Heart left ventricle (tissue), 16 donors: ENCODE results near the gene BAIAP2L2. TPM values are rescaled to one million over a fixed set of nuclear protein-coding genes. Genes with fewer than 3 reads are reported as not detected.

Experiments
- ATAC-seq, 4 donors: fragments of 200-7000 bp; cut with Tn5 transposase; one replicate each; pipeline ENCODE4 v1.9.1; 2020 to 2022; ENCODE audit warnings: moderate library complexity in 4 of 4, mild to moderate bottlenecking in 3 of 4, moderate number of reproducible peaks in 1 of 4
- DNase-seq, 5 donors: peaks; one replicate each; pipeline ENCODE4 v3.0.0-alpha.2; 2020
- H3K27ac ChIP-seq, 12 donors: fragments of 200-600 bp; sonication (generic) in 4 of 12; one replicate each; pipeline versions ENCODE4 v1.5.0 to v1.8.0; 2016 to 2022; ENCODE audit warnings: mild to moderate bottlenecking in 2 of 12
- H3K27me3 ChIP-seq, 9 donors: fragments of 200-600 bp; sonication (generic) in 2 of 9; one replicate each; pipeline versions ENCODE4 v1.5.1 to v1.8.0; 2016 to 2022; ENCODE audit warnings: mild to moderate bottlenecking in 3 of 9
- H3K36me3 ChIP-seq, 9 donors: fragments of 200-600 bp; sonication (generic) in 2 of 9; one replicate each; pipeline versions ENCODE4 v1.5.0 to v1.8.0; 2018 to 2022; ENCODE audit warnings: mild to moderate bottlenecking in 2 of 9
- H3K4me1 ChIP-seq, 12 donors: fragments of 200-600 bp; sonication (generic) in 4 of 12; one replicate each; pipeline versions ENCODE4 v1.5.0 to v1.8.0; 2016 to 2022; ENCODE audit warnings: mild to moderate bottlenecking in 3 of 12
- H3K4me3 ChIP-seq, 12 donors: fragments of 200-600 bp; sonication (generic) in 4 of 12; one replicate each; pipeline versions ENCODE4 v1.5.0 to v1.8.0; 2017 to 2022; ENCODE audit warnings: mild to moderate bottlenecking in 9 of 12, moderate library complexity in 4 of 12
- H3K9me3 ChIP-seq, 12 donors: fragments of 200-600 bp; sonication (generic) in 4 of 12; one replicate each; pipeline versions ENCODE4 v1.5.0 to v1.8.0; 2016 to 2022; ENCODE audit warnings: mild to moderate bottlenecking in 1 of 12
- POLR2A ChIP-seq, 2 donors: fragments of 450-650 bp; IDR thresholded peaks; one replicate each; pipeline ENCODE4 v1.6.1; 2017; ENCODE audit warnings: antibody characterized with exemption in 2 of 2, mild to moderate bottlenecking in 2 of 2, moderate library complexity in 2 of 2
- whole genome bisulfite sequencing, 4 donors: extraction: QIAGEN DNeasy Blood & Tissue Kit in 2 of 4; methylation state at CpG; one replicate each; pipeline versions ENCODE4 v1.1.5 to v1.1.7; 2013 to 2018; 5-methylcytosine and 5-hydroxymethylcytosine counted together
- intact Hi-C, 10 donors: fragments of 100-400 bp; cut with DNase I; formaldehyde crosslinking; loops; one replicate each; pipeline versions ENCODE4 v1.11.1 to v1.14.2; 2022
- polyA plus RNA-seq, 2 donors: library from polyadenylated mRNA; stranded (reverse); fragments of 200-250 nt; gene quantifications; one replicate each; pipeline ENCODE4 v1.2.3, GENCODE V29; 2013
- total RNA-seq, 9 donors: library from RNA; depleted of rRNA in 2 of 9; stranded (reverse); fragments of >200 nt in 2 of 9; fragmentation: NEBNext Ultra II Directional in 3 of 9; extraction: Animal tissue kit (Norgen Biotek cat#: 25700) in 3 of 9; gene quantifications; one replicate each; pipeline versions ENCODE4 v1.1.0 to v1.2.4, GENCODE V29; 2016 to 2023
- TF ChIP-seq, protein P1 (sequence below), 12 donors: fragments of 200-600 bp; sonication (generic) in 4 of 12; IDR thresholded peaks; one replicate each; pipeline versions ENCODE4 v1.5.0 to v1.8.0; 2018 to 2022; ENCODE audit warnings: antibody characterized with exemption in 12 of 12, mild to moderate bottlenecking in 5 of 12
- donor health status: ischemic (EF 13 %, LVEDD 7.1; RV severe dilation, severe dysfunction).
- donor health status: healthy with polysubstance abuse.
- donor health status: DM: no; HTN: yes; CAD: no.
- donor health status: DM: no; HTN: no; CAD: no.
- donor health status: ischemic (EF 25% LVEDD 6.9; RV normal size, moderate dysfunction).
- donor health status: ischemic (EF 25% LVEDD 5.7; RV mildly dilated, moderate dysfunction).
- donor health status: healthy.
- donor health status: DM: yes; HTN: yes; CAD: no.
- donor health status: ischemic (EF 35%, LVEDD 5.7; RV mildly dilated, moderate dysfunction).
- donor health status: nonischemic (EF 11% LVEDD 7.7; RV severe dilation, severe dysfunction).
- donor health status: DM: yes; HTN: yes; CAD: no.
- donor health status: PGD.
- donor health status: ischemic (EF 29% LVEDD 5.4; RV normal size, mild dysfunction).
- donor health status: nonischemic (EF 23%, LVEDD 6.1; RV moderate dilation, normal function).

Gene BAIAP2L2
- total and polyA plus RNA-seq, 11 donors = 0.09 to 0.30 (median 0.22) TPM; not detected in 1

DNA sequence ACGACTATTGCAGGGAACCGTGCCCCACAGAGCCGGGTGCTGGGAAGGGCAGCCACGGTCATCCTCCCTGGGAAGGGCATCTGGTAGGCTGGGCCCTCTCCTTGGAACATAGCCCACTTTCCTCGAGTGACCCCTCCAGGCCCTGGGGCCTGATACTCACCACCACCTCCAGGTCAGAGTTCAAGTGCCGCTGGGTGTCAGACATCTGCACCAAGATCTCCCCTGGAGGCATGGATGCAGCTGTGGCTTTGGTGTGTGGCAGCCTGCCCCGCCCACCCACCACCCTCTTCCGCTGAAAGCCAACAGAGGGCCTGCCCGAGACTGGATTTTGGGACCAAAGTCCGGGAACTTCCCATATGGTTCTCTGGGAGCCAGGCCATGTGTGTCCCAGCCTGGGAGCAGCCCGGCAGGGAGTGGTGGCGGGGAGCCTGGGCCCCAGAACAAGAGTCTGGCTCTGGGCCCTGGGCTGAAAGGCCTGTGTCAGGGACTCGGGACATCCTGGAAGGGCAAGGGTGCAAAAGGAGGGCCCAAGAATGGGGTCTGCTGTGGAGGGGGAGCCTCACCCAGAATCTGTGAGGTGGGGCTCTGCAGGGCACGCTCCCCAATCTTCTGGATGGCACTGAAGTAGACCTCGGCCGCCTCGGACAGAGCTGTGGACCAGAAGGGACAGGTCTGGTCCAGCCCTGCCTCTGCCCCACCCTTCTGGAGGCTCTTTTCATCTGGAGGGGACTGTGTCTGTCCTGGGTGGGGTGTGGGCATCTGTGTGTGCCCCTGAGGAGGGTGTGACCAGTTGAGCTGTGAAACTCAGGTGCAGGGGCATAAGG lies 2.6 kb downstream of the BAIAP2L2 start:
- WGBS, 4 donors = 72 to 85% (median 80%) methylated on average over 11 to 17 of the region's 17 CpGs
- peak in 2 of 5 donors; percentile 27 to 44 for DNase-seq
- Histone ChIP-seq H3K9me3 (no peaks in the 10 kb centered on the region), H3K27ac (no peak overlapping the region), H3K4me3 (no peak overlapping the region), H3K4me1 (peaks cover 0 to 4% (median 0%) of the 10 kb centered on the region in 12 donors), H3K36me3 (peaks cover 0 to 10% (median 0%) of the 10 kb centered on the region in 9 donors), H3K27me3 (no peaks in the 10 kb centered on the region)
- intact Hi-C loops = loop anchor here in 1 of 10 donors (10.0 kb wide), 1 partner anchor 53 kb away; the partner anchor contains the start of gene PICK1
- ATAC-seq = peak in 2 of 4 donors; percentile 21 to 40
- no peak for TF ChIP-seq POLR2A (IDR thresholded peaks at IDR 0.05)
- TF ChIP-seq, protein P1, sequence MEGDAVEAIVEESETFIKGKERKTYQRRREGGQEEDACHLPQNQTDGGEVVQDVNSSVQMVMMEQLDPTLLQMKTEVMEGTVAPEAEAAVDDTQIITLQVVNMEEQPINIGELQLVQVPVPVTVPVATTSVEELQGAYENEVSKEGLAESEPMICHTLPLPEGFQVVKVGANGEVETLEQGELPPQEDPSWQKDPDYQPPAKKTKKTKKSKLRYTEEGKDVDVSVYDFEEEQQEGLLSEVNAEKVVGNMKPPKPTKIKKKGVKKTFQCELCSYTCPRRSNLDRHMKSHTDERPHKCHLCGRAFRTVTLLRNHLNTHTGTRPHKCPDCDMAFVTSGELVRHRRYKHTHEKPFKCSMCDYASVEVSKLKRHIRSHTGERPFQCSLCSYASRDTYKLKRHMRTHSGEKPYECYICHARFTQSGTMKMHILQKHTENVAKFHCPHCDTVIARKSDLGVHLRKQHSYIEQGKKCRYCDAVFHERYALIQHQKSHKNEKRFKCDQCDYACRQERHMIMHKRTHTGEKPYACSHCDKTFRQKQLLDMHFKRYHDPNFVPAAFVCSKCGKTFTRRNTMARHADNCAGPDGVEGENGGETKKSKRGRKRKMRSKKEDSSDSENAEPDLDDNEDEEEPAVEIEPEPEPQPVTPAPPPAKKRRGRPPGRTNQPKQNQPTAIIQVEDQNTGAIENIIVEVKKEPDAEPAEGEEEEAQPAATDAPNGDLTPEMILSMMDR (IDR thresholded peaks at IDR 0.05) = no peak

DNA sequence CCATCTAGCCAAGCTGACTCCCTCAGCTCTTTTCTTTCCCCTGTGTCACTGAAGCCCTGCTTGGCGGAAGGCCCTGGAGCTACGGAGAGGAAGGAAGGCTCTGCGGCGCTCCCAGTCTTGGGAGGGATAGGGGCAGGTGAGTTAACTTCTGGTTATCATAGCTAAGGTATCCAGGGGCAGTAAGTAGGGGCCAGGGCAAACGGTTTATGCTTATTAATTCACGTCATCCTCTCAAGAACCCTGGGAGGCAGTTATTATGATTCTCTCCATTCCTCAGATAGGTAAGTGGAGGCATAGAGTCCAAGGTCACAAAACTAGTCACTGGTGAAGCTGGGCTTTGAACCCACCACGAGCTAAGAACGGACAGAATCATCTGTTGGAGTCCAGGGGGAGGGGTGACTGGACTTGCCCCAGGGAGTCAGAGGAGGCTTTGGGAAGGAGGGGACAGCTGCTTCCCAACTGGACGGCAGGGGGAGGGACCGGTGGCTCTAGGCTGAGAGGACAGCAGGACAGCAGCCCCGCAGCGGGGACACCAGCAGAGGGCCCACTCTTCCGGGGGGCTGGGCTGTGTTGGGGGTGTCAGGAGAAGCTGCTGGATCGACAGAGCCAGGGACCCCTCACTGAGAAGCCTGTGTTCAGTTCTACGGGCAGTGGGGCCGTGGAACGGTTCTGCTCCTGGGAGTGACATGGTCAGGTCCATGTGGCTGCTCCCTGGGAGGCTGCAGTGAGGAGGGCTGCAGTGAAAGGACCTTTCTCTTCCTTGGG lies 3.5 kb downstream of the BAIAP2L2 start:
- Histone ChIP-seq H3K4me1 (peaks cover 0 to 4% (median 0%) of the 10 kb centered on the region in 12 donors), H3K9me3 (no peaks in the 10 kb centered on the region), H3K4me3 (no peak overlapping the region), H3K36me3 (peaks cover 0 to 5% (median 0%) of the 10 kb centered on the region in 9 donors), H3K27ac (no peak overlapping the region), H3K27me3 (no peaks in the 10 kb centered on the region)
- ATAC-seq (no peak), DNase-seq (peak in 2 of 5 donors; percentile 25 to 39)
- TF ChIP-seq, protein P1 (IDR thresholded peaks at IDR 0.05) = no peak
- TF ChIP-seq POLR2A (IDR thresholded peaks at IDR 0.05) = no peak
- WGBS, 4 donors = 69 to 83% (median 80%) methylated on average over 15 to 17 of the region's 17 CpGs
- intact Hi-C loops = loop anchor here in 1 of 10 donors (10.0 kb wide), 1 partner anchor 52 kb away; the partner anchor contains the start of gene PICK1

DNA sequence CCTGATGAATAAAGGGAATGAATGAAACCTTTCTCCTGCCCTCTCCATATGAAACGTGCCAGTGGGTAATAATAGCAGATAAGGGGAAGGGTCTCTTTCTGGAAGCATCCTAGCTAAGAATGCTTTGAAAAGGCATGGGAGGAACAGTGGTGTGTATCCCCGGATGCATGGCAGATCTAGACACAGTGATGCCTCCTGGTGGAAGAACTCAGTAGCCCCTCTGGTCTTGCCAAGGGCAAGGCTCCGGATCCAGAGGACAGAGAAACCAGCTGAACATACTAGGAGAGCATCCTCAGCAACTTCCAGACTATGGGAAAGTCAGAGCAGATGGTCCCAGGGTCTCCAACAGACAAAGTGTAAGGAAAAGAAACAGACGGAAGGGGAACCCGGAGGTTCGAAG lies 6.4 kb downstream of the BAIAP2L2 start:
- Histone ChIP-seq H3K27ac (no peak overlapping the region), H3K27me3 (no peaks in the 10 kb centered on the region), H3K9me3 (no peaks in the 10 kb centered on the region), H3K36me3 (no peaks in the 10 kb centered on the region), H3K4me3 (no peak overlapping the region), H3K4me1 (peaks cover 0 to 4% (median 0%) of the 10 kb centered on the region in 12 donors)
- intact Hi-C loops = loop anchor here in 3 of 10 donors (5.0 to 10.0 kb wide), 2 partner anchors 49 to 52 kb away; partner anchors contain the start of gene PICK1 (in 1 of the 3)
- TF ChIP-seq, protein P1 (IDR thresholded peaks at IDR 0.05) = peak in 8 of 12 donors; percentile 7 to 34 (median 30)
- TF ChIP-seq POLR2A (IDR thresholded peaks at IDR 0.05) = no peak
- 68 to 80% (median 76%) methylated on average over 6 of the region's 6 CpGs for WGBS, 4 donors
- DNase-seq (peak in 2 of 5 donors; percentile 18 to 34), ATAC-seq (peak in 2 of 4 donors; percentile 27 to 50)
